Hepatic stellate cell (primary cell): ENCODE results near the gene ARHGEF25.
"Not testable (repeated sequence)": the region's sequence is repeated elsewhere in the genome, so short reads cannot be mapped to it uniquely, and the experiment has no call there.

Experiments
- DNase-seq: peaks from one replicate; pipeline ENCODE4 v3.0.0; 2011; ENCODE audit warnings: low spot score

Gene ARHGEF25

DNA sequence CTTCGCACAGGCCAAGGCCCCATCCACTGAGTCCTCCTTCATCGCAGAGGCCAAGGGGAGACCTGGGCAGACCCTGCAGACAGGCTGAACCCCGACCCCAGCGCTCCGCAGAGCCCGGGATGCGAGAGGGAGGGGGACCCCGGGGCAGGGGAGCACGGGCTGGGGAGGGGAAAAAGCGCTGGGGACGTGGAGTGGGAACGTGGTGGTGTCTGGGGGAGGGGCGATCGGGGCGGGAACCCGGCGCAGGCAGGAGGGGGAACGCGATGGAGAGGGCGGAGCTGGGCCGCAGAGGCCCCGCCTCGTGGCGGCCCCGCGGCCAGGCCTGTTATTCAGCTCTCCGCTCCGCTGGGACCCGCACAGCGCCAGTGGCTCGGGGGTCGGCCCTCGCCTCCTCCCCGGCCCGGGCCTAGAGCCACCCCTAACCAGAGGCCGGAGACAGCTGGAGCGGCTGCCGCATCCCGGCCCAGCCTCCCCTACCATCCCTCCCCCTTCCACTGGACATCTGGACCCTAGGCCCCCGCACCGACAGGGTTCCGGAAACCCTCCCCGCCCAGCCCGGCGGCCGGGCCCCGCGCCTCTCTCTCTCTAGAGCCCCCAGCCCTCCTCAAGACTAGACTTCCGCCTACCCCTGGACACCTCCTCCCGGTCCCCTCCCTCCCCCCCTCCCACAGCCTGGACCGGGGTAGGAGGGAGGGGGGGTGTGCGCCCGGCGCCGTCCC is at the start of gene ARHGEF25:
TSS of gene ARHGEF25 (plus strand) at position 328 of the 719 bp plus-strand sequence. CDS start 460 bp downstream, outside the sequence.
- DNase-seq = peak; percentile 90

DNA sequence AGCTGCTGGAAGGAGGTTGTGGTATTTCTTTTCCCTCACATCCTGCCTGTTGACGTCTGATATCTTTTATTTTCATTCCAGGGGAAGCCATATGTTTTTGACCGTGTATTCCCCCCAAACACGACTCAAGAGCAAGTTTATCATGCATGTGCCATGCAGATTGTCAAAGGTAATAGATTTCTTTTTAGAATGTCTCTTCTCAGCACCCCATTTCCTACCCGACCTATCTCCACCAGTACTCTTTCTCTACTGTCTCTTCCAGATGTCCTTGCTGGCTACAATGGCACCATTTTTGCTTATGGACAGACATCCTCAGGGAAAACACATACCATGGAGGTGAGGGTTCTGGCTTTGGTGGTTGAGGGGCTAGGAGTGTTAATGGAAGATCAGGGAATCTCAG is 47.9 kb upstream of the ARHGEF25 start:
- DNase-seq = no peak

DNA sequence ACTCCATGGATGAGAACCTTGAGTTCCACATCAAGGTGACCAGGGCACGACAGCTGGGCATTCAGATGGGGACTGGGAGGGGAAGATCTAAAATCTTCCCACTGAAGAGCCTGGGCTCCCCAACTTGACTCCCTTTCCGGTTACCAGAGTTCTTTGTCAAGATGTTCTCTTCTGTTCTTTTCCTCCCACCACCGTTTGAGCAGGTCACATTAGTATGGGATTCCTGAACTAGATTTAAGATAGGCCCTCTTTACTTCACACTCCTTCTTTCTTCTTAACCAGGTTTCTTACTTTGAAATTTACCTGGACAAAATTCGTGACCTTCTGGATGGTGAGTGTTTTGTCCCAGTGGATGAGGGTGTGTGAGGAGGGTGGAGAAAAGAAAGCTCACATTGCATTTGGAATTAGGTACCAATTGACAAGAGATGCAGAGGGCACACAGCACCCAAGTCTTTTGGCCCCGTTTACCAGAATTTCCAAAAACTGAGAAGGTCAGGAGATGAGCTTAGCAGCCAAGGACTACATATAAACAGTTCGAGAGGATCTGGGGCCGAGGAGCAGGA is 47.0 kb upstream of the ARHGEF25 start:
- DNase-seq = no peak

DNA sequence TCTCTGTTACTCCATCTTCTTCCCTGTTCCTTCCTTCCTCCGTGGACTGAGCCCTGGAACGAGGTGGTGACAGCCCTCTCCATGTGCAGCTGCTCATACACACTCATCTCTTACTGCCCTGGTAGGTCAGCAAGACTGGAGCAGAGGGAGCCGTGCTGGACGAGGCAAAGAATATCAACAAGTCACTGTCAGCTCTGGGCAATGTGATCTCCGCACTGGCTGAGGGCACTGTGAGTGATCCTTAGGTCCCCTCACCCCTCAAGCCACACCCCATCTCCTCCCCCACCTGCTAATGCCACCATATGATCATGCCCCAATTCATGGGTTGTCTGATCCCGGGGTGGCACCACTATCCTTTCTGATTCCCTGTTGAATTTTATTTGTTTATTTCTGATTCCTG is 42.4 kb upstream of the ARHGEF25 start:
- no peak for DNase-seq

DNA sequence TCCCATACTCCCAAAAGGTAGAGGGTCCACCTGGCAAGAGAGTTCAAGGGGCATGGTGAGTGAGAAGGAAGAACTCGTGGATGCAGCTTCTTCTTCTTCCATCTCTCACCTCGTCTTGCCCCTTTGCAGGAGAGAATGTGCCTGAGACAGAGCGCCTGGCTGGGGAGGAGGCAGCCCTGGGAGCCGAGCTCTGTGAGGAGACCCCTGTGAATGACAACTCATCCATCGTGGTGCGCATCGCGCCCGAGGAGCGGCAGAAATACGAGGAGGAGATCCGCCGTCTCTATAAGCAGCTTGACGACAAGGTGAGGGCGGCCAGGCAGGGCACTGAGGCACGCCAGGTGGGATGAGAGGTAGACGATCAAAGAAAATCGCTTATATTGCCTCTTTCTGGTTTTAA is 41.4 kb upstream of the ARHGEF25 start:
- DNase-seq = no peak

DNA sequence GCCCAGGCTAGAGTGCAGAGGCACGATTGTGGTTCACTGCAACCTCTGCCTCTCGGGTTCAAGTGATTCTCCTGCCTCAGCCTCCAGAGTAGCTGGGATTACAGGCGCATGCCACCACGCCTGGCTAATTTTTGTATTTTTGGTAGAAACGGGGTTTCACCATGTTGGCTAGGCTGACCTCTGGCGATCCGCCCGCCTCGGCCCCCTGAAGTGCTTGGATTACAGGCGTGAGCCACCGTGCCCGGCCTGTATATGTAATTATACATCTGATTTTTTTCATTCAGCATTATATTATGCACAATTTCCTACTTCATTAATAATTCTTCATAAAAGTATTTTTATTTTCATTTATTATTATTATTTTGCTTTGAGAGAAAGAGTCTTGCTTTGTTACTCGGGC is 40.8 kb upstream of the ARHGEF25 start:
- DNase-seq = not testable (repeated sequence)

DNA sequence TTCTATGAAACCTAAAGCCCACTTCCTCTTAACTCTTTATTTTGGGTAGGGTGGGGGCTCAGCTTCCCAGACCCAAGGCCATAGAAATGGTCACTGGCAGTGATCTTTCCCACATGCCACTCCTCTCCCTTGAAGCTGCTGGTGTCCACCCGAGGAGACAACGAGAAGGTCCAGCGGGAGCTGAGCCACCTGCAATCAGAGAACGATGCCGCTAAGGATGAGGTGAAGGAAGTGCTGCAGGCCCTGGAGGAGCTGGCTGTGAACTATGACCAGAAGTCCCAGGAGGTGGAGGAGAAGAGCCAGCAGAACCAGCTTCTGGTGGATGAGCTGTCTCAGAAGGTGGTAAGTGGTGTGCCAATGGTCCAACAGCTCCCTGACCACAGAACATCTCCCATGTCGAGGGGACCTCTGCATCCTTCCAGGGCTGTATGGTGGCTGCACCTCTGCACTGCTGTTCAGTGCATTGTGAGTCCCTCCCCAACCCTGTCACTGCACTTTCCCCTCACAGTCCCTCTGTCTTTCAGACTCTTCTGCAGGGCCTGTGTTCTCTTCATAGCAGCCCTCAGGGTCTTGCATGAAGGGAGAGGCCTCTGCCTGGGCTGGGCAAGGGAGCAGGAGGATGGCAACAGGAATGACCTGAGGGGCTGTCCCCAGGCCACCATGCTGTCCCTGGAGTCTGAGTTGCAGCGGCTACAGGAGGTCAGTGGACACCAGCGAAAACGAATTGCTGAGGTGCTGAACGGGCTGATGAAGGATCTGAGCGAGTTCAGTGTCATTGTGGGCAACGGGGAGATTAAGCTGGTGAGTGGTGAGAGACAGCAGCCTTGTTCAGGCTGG is 39.1 kb upstream of the ARHGEF25 start:
- no peak for DNase-seq

DNA sequence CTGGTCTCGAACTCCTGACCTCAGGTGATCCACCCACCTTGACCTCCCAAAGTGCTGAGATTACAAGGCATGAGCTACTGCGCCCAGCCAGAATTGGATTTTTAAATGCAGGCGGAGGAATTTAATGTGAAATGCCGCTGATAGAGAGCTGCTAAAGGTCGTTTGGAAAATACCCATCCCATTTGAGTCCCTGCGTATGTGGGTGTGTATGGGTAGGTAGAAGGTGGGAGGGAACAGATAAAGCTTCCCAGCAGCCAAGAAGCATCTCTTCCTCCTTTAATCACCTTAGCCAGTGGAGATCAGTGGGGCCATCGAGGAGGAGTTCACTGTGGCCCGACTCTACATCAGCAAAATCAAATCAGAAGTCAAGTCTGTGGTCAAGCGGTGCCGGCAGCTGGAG is 36.4 kb upstream of the ARHGEF25 start:
- DNase-seq = no peak

DNA sequence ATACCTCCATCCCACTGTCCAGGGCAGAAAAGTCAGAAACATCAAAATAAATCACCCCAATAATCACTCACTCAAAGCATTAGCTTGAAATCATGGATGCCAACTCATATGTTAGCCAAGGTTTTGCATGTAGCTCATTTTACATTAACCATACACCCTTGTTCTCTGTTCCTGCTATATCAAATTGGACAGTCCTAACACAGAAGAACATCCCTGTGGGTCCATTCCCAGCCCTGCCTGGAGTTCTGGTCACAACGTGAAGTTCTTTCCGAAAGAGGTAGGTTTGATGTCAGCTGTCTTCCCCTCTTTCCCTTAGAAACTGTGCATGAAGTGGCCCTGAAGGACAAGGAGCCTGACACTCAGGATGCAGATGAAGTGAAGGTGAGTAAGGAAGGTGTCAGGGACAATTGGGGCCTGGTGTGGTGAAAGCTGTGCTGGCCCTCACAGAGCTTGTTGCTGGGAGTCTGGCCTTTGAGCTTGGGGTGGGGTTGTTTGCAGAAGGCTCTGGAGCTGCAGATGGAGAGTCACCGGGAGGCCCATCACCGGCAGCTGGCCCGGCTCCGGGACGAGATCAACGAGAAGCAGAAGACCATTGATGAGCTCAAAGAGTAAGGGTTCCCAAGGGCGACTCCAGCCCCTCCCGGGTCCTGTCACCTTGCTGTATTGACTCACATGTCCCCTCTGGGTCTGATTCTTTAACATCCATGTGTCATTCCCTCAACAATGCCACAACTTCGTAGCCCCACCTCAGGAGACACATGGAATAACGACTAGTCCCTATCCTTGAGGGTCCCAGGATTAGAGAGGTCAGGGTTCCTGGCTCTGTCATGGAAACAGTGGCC is 35.2 kb upstream of the ARHGEF25 start:
- no peak for DNase-seq

DNA sequence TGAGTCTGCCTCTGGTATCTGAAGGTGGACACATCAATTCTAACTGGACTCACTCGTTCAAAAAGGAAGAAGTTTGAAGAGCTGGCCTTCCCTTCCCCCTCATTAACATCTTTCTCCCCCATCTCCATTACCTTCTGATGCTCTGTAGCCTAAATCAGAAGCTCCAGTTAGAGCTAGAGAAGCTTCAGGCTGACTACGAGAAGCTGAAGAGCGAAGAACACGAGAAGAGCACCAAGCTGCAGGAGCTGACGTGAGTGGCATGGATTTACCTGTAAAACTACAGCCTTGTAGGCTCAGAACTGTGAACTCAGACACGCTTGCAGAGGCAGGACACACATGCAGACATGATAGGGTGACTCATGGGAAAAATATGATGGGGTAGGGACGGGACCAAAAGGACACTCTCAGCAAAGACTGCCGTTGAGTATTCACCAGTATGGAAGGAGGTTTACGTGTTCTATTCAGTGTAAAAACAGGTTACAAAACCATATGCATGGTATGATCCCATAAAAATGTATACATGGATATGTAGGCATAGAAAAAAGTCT is 34.5 kb upstream of the ARHGEF25 start:
- DNase-seq = no peak

DNA sequence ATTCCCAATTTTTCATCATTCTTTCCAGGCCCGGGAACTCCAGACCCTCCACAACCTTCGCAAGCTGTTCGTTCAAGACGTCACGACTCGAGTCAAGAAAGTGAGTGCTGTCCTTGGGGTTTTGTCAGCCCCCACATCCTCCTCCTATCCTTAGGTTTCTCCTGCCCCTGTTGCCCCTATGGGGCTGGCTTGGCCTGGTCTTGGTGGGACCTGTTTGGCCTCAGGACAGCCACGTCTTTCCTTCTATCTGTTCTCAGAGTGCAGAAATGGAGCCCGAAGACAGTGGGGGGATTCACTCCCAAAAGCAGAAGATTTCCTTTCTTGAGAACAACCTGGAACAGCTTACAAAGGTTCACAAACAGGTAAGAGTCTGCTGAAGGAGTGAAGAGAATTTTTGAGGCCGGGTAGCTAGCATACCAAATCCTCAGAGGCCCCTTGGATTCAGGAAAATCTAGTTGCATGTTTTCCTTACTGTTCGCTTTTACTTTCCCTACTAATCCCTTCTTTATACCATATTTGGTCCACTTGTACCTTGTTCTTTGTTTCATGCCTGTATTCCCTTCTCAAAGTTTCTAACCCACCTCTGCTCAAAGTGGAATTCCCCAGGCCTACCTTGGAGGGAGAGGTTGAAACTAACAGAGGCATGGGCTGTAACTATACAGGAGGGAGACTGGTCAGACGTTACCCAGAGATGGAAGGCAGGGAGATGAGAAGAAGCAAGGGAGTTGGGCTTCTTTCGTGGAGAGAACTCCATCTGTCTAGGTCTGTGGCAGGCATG is 33.1 kb upstream of the ARHGEF25 start:
- DNase-seq = no peak

DNA sequence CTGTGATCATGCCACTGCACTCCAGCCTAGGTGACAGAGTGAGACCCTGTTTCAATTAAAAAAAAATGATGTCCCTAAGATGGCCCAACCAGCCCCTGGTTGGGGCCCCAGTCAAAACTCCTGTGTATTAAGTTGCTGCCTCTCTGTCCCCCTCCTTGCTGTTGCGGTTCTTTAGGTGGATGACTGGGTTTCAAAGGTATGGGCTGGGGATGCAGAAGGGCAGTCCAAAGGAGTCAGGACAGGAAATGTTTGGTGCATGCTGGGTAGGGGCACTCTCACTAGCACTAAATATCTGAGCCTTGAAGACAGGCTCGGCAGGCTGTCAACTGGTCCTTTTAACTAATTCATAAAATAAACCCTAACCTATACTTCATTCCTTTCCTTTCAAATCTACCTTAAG is 32.2 kb upstream of the ARHGEF25 start:
- no peak for DNase-seq

DNA sequence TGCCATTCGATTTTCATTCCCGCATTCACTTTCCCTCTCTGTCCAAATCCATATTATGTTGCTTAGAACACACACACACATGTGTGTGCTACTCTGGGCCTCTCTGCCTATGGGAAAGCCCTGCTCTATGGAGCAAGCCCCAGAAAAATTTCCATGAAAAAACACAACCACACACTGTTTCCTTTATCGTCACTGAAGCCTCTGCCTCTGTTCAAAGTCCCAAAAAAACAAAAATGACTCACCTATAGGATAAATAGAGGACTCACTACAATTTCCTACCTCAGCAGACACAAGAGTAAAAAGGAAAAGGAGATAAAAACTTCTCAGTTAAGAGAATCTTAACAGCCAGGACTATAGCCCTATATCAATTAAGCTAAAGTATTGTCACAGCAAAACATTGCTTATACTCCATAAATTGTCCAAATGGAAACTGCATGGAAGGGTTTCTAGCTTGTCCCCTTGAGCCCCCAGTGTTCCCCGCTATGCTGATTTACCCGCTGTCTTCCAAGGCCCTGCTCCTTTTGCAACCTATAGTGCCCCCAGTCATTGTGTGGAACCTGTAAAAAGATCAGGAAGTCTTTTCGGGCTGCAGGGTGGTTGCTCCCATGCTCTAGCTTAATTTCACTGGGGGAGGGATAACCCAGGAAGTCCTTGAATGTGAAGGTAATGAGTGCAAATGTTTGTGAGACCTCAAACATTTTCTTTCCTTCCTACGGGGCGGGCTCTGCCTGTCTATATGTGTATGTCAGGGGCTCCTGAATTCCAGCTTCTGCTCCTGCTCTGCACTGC is 31.4 kb upstream of the ARHGEF25 start:
- no peak for DNase-seq

DNA sequence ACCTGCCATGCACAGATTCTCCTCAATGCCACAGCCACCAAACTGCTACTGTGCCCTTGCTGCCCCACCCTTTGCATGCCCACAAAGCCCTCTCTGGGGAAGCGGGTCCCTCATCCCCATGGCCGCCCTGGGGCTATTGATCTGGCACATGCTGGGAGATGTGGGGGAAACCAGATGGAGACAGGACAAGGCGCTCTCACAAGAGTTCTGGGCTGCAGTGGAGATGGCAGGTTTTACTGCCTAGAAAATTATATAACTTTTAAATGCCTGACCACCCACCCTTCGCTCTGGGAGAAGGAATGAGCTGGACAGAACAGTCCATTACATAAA is 30.8 kb upstream of the ARHGEF25 start:
- DNase-seq = no peak

DNA sequence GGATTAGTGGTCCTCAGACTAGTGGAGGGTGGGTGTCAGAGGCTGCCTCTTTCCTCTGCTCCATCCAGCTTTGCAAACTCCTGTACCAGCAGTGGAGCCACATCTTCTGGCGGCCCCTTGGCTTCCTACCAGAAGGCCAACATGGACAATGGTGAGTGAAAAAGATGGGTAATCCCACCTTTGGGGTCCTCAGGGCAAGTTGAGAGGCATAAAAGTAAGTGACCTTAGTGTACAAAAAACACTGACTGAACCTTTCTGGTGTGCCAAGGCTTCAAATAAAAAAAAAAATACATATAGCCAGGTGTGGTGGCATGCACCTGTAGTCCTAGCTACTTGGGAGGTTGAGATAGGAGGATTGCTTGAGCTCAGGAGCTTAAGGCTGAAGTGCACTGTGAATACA is 29.4 kb upstream of the ARHGEF25 start:
- no peak for DNase-seq

DNA sequence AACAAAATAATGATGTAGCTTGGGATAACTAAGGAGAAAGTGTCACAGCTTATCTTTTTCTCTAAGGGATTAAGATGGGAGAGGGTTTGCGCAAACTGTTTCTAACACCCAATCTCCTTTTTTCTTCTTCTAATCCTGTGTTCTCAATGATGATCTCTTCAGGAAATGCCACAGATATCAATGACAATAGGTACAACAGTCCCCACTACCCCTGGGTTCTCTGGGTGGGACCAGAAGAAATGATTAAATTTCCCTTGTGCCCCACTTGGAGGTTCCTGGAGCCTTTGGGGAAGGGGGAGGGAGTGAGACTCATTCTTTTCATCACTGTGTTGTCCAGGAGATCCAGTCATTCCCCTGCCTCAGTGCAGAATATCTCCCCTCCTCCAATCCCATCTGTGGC is 28.8 kb upstream of the ARHGEF25 start:
- DNase-seq = no peak

DNA sequence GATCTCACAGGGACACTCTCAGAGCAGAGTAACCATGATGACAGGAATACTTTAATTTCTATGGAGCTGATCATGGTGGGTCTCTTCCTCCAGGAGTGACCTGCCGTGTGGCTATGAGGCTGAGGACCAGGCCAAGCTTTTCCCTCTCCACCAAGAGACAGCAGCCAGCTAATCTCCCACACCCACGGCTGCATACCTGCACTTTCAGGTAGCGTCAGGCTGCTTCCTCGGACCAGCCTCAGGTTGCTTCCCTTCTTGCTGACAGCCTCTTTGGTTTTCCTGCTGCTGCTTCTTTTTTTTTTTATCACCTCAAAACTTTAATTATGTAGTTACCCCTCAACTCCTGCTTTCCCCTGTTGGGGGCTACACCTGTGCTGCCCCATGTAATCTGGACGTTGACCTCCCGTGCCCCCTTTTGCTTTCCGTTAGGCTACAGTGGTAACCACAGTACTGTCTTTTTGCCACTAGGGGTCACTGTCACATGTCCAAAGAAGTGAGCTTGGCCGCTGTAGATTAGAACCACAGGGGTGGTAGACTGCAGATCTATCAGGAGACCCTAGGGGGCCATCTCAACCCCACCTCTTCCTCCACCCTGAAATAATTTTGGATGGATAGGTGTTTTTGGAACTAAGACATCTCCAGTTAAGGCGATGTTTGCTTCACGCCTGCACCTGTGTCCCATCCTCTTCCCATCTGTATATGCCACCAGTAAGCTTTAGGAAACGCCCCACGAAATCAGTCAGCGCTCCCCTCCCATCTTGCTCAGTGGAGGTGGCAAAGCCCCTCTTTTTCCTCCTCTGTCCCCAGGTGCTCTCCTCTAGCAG is 28.0 kb upstream of the ARHGEF25 start:
- peak; percentile 92 for DNase-seq

DNA sequence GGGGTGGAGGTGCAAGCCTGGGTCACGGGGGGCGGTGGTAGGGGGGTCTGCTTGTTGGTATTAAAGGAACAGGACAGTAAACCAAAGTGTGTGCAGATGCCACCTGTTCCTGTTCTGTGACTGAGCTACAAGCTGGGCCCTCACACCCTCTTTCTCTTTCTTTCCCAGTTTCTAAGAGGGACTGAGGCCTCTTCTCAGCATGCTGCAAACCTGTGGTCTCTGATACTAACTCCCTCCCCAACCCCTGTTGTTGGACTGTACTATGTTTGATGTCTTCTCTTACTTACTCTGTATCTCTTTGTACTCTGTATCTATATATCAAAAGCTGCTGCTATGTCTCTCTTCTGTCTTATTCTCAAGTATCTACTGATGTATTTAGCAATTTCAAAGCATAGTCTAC is 27.2 kb upstream of the ARHGEF25 start:
- DNase-seq = no peak

DNA sequence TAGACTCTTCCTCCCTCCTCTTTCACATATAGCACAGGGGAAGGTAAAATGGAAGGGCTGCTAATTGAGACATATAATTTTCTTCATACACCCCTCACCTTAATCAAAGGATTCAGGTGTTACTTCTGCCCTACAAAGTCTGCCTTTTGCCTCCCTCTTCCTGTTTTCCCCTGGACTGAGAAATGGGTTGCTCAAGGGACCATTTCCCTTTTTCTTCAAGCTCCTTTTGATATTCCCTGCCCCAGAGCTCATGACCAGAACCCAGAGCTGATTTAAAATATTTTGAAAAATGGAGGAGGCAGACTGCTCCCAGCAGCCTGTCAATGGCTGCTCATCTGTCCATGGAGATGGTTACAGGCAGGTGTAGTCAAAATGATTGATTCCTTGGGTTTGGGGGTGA is 26.5 kb upstream of the ARHGEF25 start:
- no peak for DNase-seq

DNA sequence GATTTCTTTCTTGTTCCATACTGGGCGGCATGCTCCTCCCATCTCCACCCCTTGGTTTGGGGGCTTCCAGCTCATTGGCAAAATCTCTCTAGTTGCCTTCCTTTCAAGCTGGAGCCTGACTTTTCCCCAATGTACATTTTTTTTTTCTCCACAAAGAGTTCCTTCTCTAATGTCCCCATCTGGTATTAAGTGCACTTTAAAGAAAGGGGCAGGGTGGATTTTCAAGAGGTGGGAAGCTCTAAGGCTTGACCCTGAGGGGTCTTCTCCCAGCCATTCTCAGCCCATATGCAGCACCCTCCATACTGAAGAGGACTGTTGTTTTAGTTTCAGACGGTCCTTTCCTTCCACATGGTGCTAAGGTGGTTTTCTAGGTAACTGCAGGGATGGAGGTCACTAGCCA is 26.1 kb upstream of the ARHGEF25 start:
- no peak for DNase-seq
